GM15510 (cell line): Measurements from ENCODE around the gene STK40.

Experiments
- POLR2A ChIP-seq: IDR thresholded peaks from 3 replicates; pipeline ENCODE4 v1.6.1; 2011; ENCODE audit warnings: borderline replicate concordance; ENCODE audit not compliant: insufficient read length; ENCODE audit errors: extremely low read depth

Gene STK40

DNA sequence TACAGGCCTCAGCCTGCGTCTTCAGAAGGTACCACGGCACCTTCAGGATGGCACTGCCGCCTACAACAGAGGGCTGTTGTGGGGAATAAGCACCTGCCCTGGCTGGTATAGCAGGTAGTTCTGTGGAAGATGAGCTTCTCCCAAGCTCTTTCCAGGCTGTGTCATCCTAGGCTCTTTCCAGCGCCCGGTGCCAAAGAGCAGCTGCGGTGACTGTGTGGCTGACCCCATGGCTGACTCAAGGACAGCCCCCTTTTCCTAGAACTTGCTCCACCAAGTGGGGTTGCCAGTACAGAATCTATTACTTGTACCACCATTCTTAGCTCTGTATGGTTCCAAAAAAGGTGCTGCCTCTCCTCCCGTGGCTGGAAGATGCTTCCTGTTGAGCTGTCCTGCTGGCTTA, 40.4 kb downstream of the STK40 start:
- no peak for TF ChIP-seq POLR2A

DNA sequence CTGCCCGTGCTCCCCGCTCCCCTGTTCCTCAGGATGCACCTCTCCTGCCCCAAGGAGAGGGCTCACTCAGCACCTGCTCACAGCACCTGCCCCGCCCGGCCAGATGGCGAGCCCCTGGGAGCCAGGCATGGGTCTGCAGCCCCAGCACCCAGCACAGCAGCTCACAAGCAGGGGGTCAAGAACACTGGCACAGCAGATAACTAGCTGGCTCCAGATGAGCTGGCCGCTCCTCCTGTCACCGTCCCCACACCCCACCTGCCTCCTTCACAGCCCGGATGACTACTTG, 41.4 kb downstream of the STK40 start:
- TF ChIP-seq POLR2A = no peak

DNA sequence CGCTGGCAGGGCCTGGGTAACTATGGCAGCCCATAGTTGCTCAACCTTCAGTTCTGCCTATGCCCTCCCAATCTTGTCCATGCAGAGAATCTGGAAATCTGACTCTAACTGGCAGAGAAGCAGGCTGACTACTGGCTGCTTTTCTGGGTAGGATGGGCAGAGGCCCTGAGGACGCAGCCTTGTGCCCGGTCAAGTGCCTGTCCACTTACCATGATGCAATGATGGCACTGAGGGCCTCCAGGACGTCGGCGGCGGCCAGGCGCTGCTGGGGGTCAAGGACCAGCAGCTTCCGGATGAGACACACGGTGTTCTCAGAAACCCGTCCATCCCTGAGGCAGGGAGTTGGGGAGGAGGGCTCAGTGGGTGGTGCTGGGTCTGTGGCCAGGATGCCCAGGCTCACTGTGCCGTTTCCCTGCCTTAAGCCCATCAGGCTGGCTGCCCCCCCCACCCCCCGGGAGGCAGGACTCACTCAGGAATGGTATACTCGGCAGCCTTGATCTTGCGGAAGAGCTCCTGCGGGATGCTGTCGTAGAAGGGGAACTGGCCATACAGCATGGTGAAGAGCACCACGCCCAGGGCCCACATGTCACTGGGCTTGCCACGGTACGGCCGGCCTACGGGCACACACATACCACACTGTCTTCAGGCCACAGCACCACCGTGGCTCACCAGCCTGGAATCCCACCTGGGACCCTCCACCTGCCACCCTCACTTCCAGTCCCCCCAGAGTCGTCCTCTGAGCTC, 41.9 kb downstream of the STK40 start:
- no peak for TF ChIP-seq POLR2A

DNA sequence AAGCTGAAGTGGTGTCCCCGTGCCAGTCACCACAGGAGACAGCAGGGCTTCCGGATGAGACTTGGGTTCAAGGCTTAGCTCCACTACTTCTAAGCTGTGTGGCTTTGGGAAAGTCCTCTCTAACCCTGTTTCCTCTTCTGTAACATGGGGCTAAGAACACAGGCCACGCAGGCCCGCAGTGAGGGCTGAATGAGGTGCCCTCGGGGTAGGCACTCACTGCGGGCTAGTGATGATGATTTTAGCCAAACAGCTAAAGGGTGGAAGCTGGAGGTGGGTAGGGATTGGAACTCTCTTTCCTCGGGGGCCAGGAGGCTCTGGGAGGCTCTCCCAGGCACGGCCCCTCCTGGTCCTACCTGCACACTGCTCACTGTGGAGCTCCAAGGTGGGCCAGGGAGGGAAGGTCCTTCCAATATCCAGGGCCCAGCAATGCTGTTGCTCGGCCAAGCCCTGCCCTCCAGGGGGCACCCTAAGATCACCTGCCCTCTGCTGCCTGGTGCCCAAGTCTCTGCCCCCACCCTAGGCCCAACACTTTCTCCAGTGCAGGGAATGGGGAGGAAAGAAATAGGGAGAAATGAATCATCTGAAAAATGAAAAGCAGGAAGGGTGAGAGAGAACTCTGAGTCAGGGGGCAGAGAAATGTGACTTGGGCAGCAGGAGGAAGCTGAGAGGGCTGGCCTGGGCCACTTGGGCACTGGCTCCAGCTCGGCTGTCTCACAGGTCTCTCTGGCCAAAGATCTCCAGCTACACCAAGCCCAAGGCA, 43.1 kb downstream of the STK40 start:
- TF ChIP-seq POLR2A = no peak

DNA sequence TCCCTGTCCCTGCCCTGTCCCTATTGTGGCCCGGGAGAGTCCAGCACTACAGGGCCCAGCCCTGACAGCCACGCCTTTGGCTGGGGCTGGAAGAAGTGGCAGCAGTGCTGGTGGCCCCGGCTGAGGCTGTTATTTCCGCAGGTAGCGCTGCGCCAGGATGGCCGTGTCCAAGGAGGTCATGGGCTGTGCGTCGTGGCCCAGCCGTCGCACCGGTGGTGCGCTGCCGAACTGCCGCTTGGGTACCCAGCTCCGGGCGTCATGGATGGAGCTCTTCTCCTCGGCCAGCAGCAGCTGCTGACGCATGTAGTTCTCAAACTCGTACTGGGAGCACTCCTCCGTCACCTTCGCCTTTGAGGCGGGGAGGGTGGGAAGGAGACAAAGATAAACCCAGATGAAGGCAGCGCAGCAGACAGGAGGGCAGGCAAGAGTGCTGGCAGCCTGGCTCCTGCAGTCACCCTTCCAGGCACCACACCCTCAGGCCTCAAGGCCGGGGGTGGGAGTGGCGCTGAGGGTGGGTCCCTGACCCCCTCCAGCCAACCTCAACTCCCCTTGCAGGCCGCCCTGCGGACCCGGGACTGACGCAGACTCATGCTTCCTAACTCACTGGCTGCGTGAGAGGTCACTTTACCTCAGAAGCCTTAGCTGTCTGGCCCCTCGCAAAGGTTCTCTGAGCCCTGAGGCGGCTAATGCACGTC, 44.0 kb downstream of the STK40 start:
- TF ChIP-seq POLR2A = no peak

DNA sequence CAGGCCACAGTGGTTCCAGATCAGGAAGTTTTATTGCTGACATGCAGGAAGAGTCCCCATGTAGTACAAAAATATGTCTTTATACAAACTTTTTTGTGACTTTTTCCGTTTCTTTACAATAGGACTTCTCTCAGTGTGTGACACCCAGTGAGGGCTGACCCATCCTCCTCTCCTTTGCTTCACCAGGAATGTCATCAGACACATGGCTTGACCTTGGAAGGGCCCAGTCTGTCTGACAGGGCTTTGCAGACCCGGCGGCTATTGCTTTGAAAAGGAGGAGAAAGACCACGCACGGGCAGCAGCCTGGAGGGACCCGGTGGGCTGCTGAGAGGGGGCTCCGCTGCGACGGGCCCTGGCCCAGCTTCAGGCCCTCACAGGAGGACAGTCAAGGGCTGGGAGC, 46.1 kb downstream of the STK40 start:
- TF ChIP-seq POLR2A = no peak

DNA sequence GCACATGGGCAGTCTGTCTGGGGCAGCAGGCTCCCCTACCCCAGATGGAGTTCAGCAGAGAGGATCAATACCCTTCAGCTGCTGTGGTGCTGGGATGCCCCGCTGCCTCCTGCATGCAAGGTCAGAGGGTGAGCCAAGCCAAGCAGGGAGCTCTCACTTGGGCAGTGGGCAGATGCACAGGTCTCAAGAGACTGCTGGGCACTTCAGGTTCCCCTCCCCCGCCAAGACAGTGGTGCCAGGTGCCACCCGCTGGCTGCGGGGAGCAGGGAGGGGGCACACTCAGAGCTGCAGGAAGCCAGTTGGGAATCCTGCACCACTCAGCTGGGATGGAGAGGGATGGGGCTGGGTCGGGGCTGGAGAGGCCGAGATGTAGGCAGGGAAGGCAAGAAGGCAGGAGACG, 46.5 kb downstream of the STK40 start:
- TF ChIP-seq POLR2A = no peak

DNA sequence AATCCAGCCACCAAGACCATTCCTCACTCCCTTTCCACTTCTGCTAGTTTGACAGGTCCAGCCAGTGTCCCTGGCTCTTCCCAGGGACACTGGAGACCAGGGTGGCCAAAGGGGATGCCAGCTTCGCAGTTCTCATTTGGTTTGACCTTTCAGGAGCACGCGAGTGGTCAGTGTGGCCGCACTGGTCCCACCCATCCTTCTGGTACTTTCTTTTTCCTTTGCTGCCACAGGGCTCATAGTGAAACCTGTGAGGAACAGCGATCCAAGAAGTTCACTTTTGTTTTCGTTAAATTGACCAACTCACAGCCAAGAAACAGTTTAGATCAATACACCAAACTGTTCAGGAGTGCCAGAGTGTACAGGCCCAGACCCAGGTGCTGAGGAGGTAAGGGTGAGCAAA, 47.9 kb downstream of the STK40 start:
- no peak for TF ChIP-seq POLR2A

DNA sequence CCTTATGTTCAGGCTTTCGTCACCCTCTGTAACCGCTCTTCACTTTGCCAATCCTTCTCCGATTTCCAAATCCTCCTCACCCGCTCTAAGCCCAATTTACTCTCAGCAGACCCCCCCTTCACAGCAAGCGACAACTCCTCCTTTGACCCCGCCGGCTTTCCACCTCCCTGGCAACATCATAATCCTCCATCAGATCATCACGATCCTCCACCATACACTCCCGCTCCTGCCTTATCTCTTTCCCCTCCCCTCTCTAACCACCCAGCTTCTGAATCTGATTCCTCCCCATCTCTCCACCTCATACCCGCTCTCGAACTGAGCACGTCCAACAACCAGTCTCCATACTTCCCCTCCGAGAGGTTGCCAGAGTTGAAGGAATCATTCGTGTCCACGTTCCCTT, 54.8 kb downstream of the STK40 start:
- TF ChIP-seq POLR2A = no peak

DNA sequence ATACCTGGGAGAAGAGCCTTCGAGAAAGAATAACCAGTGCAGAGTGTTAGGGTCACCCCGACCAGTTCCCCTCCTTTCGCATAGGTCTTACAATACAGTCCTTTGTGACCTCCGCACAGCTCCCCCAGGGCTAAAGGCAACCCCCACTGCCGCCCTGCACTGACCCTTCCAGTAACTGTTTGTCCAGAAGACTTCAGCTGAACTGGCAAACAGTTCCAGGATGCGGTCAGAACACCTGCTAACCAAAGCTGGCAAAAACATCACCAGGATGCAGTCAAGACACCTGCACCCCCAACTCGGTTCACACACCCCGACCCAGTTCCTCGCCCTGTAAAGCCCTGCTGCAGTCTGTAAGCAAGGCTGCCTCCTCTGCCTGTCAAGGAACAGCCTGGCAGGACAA, 55.9 kb downstream of the STK40 start:
- TF ChIP-seq POLR2A = no peak

DNA sequence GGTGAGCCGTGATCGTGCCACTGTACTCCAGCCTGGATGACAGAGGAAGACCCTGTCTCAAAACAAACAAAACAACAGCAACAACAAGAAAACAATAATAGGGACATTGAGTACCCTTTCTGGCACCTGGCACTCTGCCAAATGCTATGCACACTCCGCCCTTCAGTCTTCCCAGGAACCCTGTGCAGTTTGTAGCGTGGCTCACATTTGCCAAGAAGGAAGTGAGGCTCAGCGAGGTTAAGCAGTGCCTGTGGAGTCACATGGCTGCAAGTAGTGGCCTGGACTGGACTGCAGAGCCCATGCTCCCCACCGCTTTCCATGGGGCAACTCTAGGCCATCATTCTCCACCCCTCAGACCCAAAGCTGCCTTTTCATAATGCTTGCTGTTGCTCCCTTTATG, 57.0 kb downstream of the STK40 start:
- no peak for TF ChIP-seq POLR2A

DNA sequence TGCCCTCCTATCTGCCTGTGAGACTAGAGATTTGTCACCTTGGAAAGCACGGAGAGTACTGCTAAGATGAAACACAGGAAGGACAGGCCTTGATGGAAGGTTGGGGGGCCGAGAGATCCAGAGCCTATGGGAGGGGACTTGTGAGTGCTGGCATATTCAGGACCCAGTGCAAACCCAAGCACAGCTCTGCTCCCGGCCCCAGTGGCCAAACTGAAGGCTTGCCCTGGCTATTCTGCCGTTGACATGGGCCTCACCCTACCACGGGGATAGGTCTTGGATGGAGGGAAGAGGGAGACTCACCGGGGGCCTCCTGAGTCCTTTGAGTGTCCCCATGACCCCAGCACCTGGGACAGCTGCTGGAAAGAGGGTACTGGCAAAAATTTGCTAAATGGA, 57.6 kb downstream of the STK40 start:
- no peak for TF ChIP-seq POLR2A

DNA sequence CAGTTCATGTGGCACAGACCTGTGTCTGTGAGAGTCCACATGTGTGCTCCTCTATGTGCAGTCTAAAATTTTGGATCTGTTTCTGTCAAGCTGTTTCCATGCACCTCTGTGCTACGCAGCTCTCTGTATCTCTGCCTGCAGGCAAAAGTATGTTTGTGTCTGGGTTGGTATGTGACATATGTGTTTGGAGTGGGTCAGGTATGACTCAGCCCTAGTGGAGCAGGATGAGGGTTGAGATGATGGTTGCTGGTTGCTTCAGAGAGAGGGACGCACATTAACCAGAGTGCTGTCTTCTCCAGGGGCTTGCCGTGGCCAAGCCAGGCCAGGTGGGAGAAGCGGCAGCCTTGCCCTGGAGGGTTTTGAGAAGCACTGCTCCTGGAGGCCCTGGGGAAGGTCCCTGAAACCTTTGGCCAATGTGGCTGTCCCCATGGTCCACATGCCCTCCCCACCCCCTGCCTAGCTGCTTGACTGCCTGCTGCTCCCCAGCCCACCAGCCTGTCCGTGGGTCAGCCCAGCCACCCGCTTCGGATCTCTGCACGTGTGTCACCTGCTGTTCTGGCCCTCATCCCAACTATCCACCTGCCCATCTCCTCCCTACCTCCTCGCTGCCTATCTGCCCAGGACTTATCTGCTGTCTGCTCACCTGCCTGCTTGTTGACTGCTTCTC, 58.2 kb downstream of the STK40 start:
- TF ChIP-seq POLR2A = no peak

DNA sequence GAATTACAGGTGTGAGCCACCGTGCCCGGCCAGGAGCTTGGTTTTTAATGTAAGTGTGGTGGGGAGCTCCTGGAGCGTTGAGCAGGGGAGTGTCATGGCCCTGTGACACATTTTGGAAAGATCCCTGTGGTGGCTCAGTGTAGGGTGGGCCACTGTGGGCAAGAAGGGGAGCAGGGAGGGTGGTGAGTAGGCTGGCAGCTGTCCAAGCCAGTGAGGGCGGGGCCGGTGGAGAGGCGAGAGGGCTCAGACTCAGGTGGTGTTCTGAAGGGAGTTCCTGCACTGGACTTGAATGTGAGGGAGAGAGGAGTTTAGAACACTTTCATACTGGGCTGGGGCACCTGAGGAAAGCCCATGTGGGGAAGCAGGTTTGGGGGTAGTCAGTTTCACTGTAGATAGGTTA, 59.2 kb downstream of the STK40 start:
- TF ChIP-seq POLR2A = no peak

DNA sequence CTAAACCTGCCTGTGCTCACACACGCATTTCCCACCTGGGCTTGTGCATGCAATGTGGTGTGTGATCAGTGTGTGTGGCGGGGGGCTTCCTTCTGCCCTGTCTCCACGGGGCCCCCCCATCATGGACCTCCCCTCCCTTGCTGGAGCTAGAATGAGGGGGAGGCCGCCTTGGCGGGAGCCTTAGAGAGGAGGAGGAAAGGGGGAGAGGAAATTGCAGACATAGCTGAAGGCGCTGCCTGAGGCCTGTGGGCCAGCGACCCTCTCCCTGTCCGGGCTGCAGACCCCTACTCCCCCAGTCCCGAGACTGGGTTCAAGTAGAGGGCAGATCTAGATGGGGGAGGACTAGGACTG, 61.4 kb downstream of the STK40 start:
- TF ChIP-seq POLR2A = no peak
